K562 (cell line): ENCODE results near the gene CEP89. TPM values are rescaled to one million over a fixed set of nuclear protein-coding genes. Genes with fewer than 3 reads are reported as not detected.

Experiments used
- ATAC-seq: fragments of 200-7000 bp; cut with Tn5 transposase; 3 replicates; pipeline ENCODE4 v1.9.1; 2020; ENCODE audit warnings: moderate library complexity
- BruUV-seq: library from RNA; stranded (reverse); fragments of 400-500 nt; replicated peaks from 2 replicates; lab custom pipeline; 2021; lab: Mats Ljungman, UMichigan
- CTCF ChIA-PET: fragments of 300-600 bp; formaldehyde crosslinking; extraction: SDS; loops from one replicate; lab custom pipeline; 2021; ENCODE audit warnings: low intra/inter-chr PET ratio; lab: Yijun Ruan, JAX
- POLR2A ChIA-PET: fragments of 300-600, 350-650 bp; sonication (Branson Sonifier 250); formaldehyde crosslinking; extraction: SDS; loops from one replicate; lab custom pipeline; 2021; ENCODE audit warnings: antibody characterized with exemption, inconsistent platforms; lab: Yijun Ruan, JAX
- DNase-seq, 4 experiments: peaks; one replicate each; pipeline versions ENCODE4 v3.0.0 to v3.0.0-alpha.2; 2011 to 2018; ENCODE audit warnings: low spot score in 3 of 4, mixed read lengths in 3 of 4; ENCODE audit errors: extremely low read depth in 1 of 4
- FAIRE-seq: peaks from 2 replicates; lab custom pipeline; 2011; peaks lifted over from hg19 to GRCh38; lab: Jason Lieb, UNC
- H2AFZ ChIP-seq: 2 replicates; pipeline ENCODE4 v1.6.0; 2011; ENCODE audit warnings: low read depth, low read length, control low read depth, inconsistent platforms
- H3K27ac ChIP-seq: fragments of 200-600 bp; 3 replicates; pipeline ENCODE4 v1.8.0; 2011; ENCODE audit warnings: low read depth, mild to moderate bottlenecking, control low read depth, inconsistent platforms, low read length, moderate library complexity, mixed read lengths; ENCODE audit errors: extremely low read depth
- H3K27me3 ChIP-seq, 2 experiments: fragments of 300-600 bp in 1 of 2; 2 replicates in 1 of 2; 3 replicates in 1 of 2; pipeline versions ENCODE4 v1.6.0 to v1.8.0; 2011; ENCODE audit warnings: inconsistent platforms in 2 of 2, low read length in 2 of 2, mild to moderate bottlenecking in 1 of 2, mixed read lengths in 1 of 2, moderate library complexity in 1 of 2; ENCODE audit not compliant: control insufficient read depth in 2 of 2, insufficient read depth in 2 of 2
- H3K36me3 ChIP-seq: fragments of 300-600 bp; 3 replicates; pipeline ENCODE4 v1.8.0; 2011; ENCODE audit warnings: mild to moderate bottlenecking, low read length, inconsistent platforms; ENCODE audit not compliant: control insufficient read depth, insufficient read depth
- H3K4me1 ChIP-seq, 2 experiments: fragments of 200-600 bp in 1 of 2; replicated peaks in 1 of 2; 2 replicates in 1 of 2; 3 replicates in 1 of 2; pipeline versions ENCODE4 v1.5.1 to v1.8.0; 2011; ENCODE audit warnings: inconsistent platforms in 2 of 2, low read length in 2 of 2, mild to moderate bottlenecking in 1 of 2, mixed read lengths in 1 of 2, moderate library complexity in 1 of 2; ENCODE audit not compliant: control insufficient read depth in 2 of 2, insufficient read depth in 2 of 2
- H3K4me2 ChIP-seq: 2 replicates; pipeline ENCODE4 v1.6.1; 2011; ENCODE audit warnings: low read length, control low read depth, inconsistent platforms, mixed read lengths; ENCODE audit not compliant: insufficient read depth
- H3K4me3 ChIP-seq: fragments of 200-600 bp; sonication (generic), shearing (Covaris generic); 2 replicates; pipeline ENCODE4 v1.5.1; 2016; ENCODE audit warnings: control low read depth, inconsistent platforms
- H3K79me2 ChIP-seq: fragments of 200-600 bp; 3 replicates; pipeline ENCODE4 v1.8.0; 2011; ENCODE audit warnings: low read length, inconsistent platforms; ENCODE audit not compliant: control insufficient read depth, insufficient read depth
- H3K9ac ChIP-seq, 2 experiments: 2 replicates each; pipeline versions ENCODE4 v1.6.0 to v1.6.1; 2011; ENCODE audit warnings: low read depth in 2 of 2, low read length in 2 of 2, control low read depth in 1 of 2, inconsistent platforms in 1 of 2, mild to moderate bottlenecking in 1 of 2, mixed read lengths in 1 of 2; ENCODE audit not compliant: insufficient read depth in 1 of 2
- H3K9me1 ChIP-seq: one replicate; pipeline ENCODE4 v1.6.0; 2011; ENCODE audit warnings: inconsistent platforms, mild to moderate bottlenecking, low read length, moderate library complexity; ENCODE audit not compliant: control insufficient read depth, insufficient read depth
- H3K9me3 ChIP-seq: replicated peaks from 2 replicates; pipeline ENCODE4 v1.5.1; 2011; ENCODE audit warnings: low read depth, low read length, inconsistent platforms; ENCODE audit not compliant: control insufficient read depth, insufficient read depth
- H4K20me1 ChIP-seq: replicated peaks from 2 replicates; pipeline ENCODE4 v1.6.1; 2011; ENCODE audit warnings: low read length, inconsistent platforms, mixed read lengths; ENCODE audit not compliant: control insufficient read depth, insufficient read depth
- ASH1L ChIP-seq: fragments of 450-650 bp; IDR thresholded peaks from 2 replicates; pipeline ENCODE4 v1.6.1; 2018; ENCODE audit warnings: borderline replicate concordance, mild to moderate bottlenecking, low read depth; ENCODE audit not compliant: partially characterized antibody
- BCOR ChIP-seq: fragments of 450-650 bp; IDR thresholded peaks from 2 replicates; pipeline ENCODE4 v1.6.1; 2016
- ERF ChIP-seq: fragments of 450-650 bp; formaldehyde crosslinking; IDR thresholded peaks from 2 replicates; pipeline ENCODE4 v1.4.0; 2020; ENCODE audit warnings: mild to moderate bottlenecking, mixed read lengths
- ETS2 ChIP-seq: IDR thresholded peaks from 2 replicates; pipeline ENCODE4 v1.6.1; 2016; ENCODE audit warnings: borderline replicate concordance, missing genetic modification characterization, mild to moderate bottlenecking, moderate library complexity, missing compliant biosample characterization; ENCODE audit not compliant: poor library complexity, severe bottlenecking
- EWSR1 ChIP-seq: fragments of 450-650 bp; IDR thresholded peaks from 2 replicates; pipeline ENCODE4 v1.6.1; 2018; ENCODE audit warnings: borderline replicate concordance, mild to moderate bottlenecking, low read depth, moderate library complexity; ENCODE audit not compliant: partially characterized antibody
- GTF2E2 ChIP-seq: fragments of 200-800 bp; sonication (Bioruptor generic); IDR thresholded peaks from 2 replicates; pipeline ENCODE4 v1.6.1; 2016; ENCODE audit warnings: missing genetic modification characterization, missing compliant biosample characterization
- ILK ChIP-seq: fragments of 450-650 bp; IDR thresholded peaks from 2 replicates; pipeline ENCODE4 v1.6.1; 2016; ENCODE audit warnings: missing genetic modification characterization, low read depth, mild to moderate bottlenecking, missing compliant biosample characterization, moderate library complexity, borderline replicate concordance
- MCM5 ChIP-seq: fragments of 450-650 bp; IDR thresholded peaks from 2 replicates; pipeline ENCODE4 v1.6.1; 2016; ENCODE audit warnings: low read depth
- MEF2D ChIP-seq: conservative IDR thresholded peaks from 2 replicates; pipeline ENCODE4 v1.6.1; 2016; ENCODE audit warnings: low read depth, missing genetic modification characterization, missing compliant biosample characterization
- RFX5 ChIP-seq: IDR thresholded peaks from 2 replicates; pipeline ENCODE4 v1.6.1; 2011; ENCODE audit warnings: low read depth, mild to moderate bottlenecking, improper control_type of control experiment, low read length
- SP2 ChIP-seq: IDR thresholded peaks from 2 replicates; pipeline ENCODE4 v1.6.1; 2011; ENCODE audit warnings: mild to moderate bottlenecking, low read depth, low read length, moderate library complexity; ENCODE audit not compliant: poor library complexity, severe bottlenecking; ENCODE audit errors: extremely low read depth
- TAF1 ChIP-seq: IDR thresholded peaks from 2 replicates; pipeline ENCODE4 v1.6.1; 2011; ENCODE audit warnings: mild to moderate bottlenecking, low read length, moderate library complexity; ENCODE audit not compliant: insufficient read depth, control insufficient read depth, severe bottlenecking; ENCODE audit errors: extremely low read depth
- ZNF24 ChIP-seq: fragments of 450-650 bp; IDR thresholded peaks from 2 replicates; pipeline ENCODE4 v1.6.1; 2016
- ZNF253 ChIP-seq: fragments of 250-450 bp; sonication (Bioruptor Pico); conservative IDR thresholded peaks from 2 replicates; pipeline ENCODE4 v1.6.1; 2021; ENCODE audit warnings: mild to moderate bottlenecking
- WGBS: fragments of 100-300 bp; shearing (Covaris generic); methylation state at CpG from one replicate; pipeline ENCODE4 v1.1.6; 2016; ENCODE audit warnings: low coverage, mixed read lengths; ENCODE audit not compliant: insufficient coverage; ENCODE audit errors: missing lambda C conversion rate; 5-methylcytosine and 5-hydroxymethylcytosine counted together
- in situ Hi-C: fragments of 300-500 bp; cut with MboI; formaldehyde crosslinking; loops from 4 replicates; pipeline ENCODE4 v1.15.0; 2018; ENCODE audit warnings: inconsistent platforms, mixed read lengths
- intact Hi-C: fragments of 100-400 bp; cut with micrococcal nuclease; formaldehyde crosslinking; loops from 2 replicates; pipeline ENCODE4 v1.14.2; 2022
- polyA plus RNA-seq, 8 experiments: library from polyadenylated mRNA; depleted of rRNA in 4 of 8; stranded (reverse) in 5 of 8; unstranded in 3 of 8; fragments of >200 nt; fragmentation: Nextera tagmentation in 2 of 8; fragmentation: Illumina TruSeq in 1 of 8; extraction: Ambion mirVana in 2 of 8; extraction: Trizol in 1 of 8; gene quantifications; 2 replicates each; pipeline versions ENCODE4 v1.2.1 to v1.2.3, GENCODE V29; 2011 to 2014; ENCODE audit warnings: inconsistent platforms in 1 of 8, missing spikeins in 1 of 8
- total RNA-seq, 7 experiments: library from RNA; depleted of rRNA in 6 of 7; stranded (reverse); fragments of >200 nt in 6 of 7; fragmentation: Illumina TruSeq in 2 of 7; extraction: Trizol in 2 of 7; gene quantifications; 2 replicates each; pipeline versions ENCODE4 v1.2.1 to v1.2.3, GENCODE V29; 2011 to 2021; ENCODE audit warnings: low replicate concordance in 1 of 7
- TF ChIP-seq, protein P1 (sequence below): fragments of 250-450 bp; sonication (Bioruptor Pico); IDR thresholded peaks from 2 replicates; pipeline ENCODE4 v1.5.0; 2021
- TF ChIP-seq, protein P2 (sequence below): sonication (generic); formaldehyde crosslinking; IDR thresholded peaks from 2 replicates; pipeline ENCODE4 v1.8.0; 2023; ENCODE audit warnings: mild to moderate bottlenecking, missing genetic modification reagents
- TF ChIP-seq, protein P3 (sequence below), 2 experiments: fragments of 450-650 bp; conservative IDR thresholded peaks; 2 replicates each; pipeline ENCODE4 v1.6.1; 2017; ENCODE audit warnings: mild to moderate bottlenecking in 2 of 2, moderate library complexity in 2 of 2
- TF ChIP-seq, protein P4 (sequence below): fragments of 450-650 bp; IDR thresholded peaks from 2 replicates; pipeline ENCODE4 v1.6.1; 2016

Gene CEP89
- total and polyA plus RNA-seq, 9 of the 15 experiments (the other 6 are each of a cell fraction or from before 2014, with no cell fraction given) = 5.5 to 15.0 (median 7.2) TPM

DNA sequence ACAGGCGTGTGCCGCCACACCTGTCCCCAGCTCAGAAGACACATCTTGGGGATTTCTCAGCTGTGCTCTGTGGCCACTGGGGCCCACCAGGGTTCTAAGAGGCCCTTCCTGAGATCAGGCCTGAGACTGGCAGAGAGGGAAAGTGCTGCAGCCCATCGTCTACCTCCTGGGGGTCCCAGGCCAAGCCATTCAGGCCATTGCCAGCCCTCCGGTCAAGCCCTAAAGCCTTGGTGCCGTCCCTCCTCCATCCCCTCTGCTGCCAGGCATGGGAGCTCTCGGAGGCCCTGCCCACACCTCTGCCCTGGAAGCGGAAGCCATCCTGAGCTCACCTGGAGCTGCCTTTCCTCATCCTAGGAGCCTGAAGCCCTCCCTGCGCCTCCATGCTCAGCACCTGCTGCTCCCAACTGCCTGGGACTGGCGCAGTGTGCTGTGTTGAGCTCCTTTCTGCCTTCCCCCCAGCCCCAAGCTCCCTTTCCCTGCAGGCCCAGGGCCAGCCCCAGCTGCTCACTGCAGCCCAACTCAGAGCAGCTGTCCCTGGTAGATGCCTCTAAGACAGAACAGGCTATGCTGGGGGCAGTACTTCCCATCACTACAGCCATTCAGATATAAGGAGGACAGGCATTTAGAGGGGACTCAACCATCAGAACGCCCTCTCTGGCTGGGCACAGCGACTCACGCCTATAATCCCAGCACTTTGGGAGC is 105.0 kb downstream of the CEP89 start:
- no peaks in the 10 kb centered on the region for H3K9me1 ChIP-seq
- H4K20me1 ChIP-seq = 0 out of 2 replicates have a peak, but pooled peaks cover 10% of the 10 kb centered on the region
- peaks cover 0 to 16% of the 10 kb centered on the region in 2 experiments; a peak in 1 of 5 replicates for H3K4me1 ChIP-seq
- ChIA-PET CTCF (no interaction called here), POLR2A (interaction anchor here (1.0 kb wide), 1 partner anchor 10 kb away, joined by 3 read pairs; no protein-coding TSS in a partner anchor)
- no peaks in the 10 kb centered on the region for H3K79me2 ChIP-seq
- no peak overlapping the region for H2AFZ ChIP-seq
- H3K4me2 ChIP-seq = no peak overlapping the region
- WGBS = 9% methylated on average over 12 of the region's 12 CpGs
- H3K9ac ChIP-seq = 0 out of 4 replicates have a peak overlapping the region, but pooled peaks of 1 of the 2 experiments have one; percentile 26
- H3K27ac ChIP-seq = no peak overlapping the region
- intact Hi-C loops = no loop called here
- in situ Hi-C loops = no loop called here
- DNase-seq = no peak
- H3K27me3 ChIP-seq = peaks cover 25 to 58% of the 10 kb centered on the region in 2 experiments
- ATAC-seq = peak; percentile 17; the same call in 2 of the 3 replicates
- H3K36me3 ChIP-seq = no peaks in the 10 kb centered on the region
- no peaks in the 10 kb centered on the region for H3K9me3 ChIP-seq
- no TSS peak for BruUV-seq
- no peak for FAIRE-seq
- no peak overlapping the region for H3K4me3 ChIP-seq
- TF ChIP-seq ILK (tag) (no peak), TAF1 (no peak), RFX5 (no peak), SP2 (no peak), MEF2D (tag) (no peak), ZNF24 (no peak), ZNF253 (no peak), ASH1L (no peak), BCOR (no peak), EWSR1 (no peak), ERF (CRISPR knock-in tag) (no peak), MCM5 (no peak), ETS2 (tag) (no peak), GTF2E2 (tag) (no peak)
- TF ChIP-seq, protein P1, sequence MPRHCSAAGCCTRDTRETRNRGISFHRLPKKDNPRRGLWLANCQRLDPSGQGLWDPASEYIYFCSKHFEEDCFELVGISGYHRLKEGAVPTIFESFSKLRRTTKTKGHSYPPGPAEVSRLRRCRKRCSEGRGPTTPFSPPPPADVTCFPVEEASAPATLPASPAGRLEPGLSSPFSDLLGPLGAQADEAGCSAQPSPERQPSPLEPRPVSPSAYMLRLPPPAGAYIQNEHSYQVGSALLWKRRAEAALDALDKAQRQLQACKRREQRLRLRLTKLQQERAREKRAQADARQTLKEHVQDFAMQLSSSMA (CRISPR knock-in tag) = no peak
- TF ChIP-seq, protein P2, sequence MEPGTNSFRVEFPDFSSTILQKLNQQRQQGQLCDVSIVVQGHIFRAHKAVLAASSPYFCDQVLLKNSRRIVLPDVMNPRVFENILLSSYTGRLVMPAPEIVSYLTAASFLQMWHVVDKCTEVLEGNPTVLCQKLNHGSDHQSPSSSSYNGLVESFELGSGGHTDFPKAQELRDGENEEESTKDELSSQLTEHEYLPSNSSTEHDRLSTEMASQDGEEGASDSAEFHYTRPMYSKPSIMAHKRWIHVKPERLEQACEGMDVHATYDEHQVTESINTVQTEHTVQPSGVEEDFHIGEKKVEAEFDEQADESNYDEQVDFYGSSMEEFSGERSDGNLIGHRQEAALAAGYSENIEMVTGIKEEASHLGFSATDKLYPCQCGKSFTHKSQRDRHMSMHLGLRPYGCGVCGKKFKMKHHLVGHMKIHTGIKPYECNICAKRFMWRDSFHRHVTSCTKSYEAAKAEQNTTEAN (CRISPR knock-in tag) = no peak
- TF ChIP-seq, protein P3, sequence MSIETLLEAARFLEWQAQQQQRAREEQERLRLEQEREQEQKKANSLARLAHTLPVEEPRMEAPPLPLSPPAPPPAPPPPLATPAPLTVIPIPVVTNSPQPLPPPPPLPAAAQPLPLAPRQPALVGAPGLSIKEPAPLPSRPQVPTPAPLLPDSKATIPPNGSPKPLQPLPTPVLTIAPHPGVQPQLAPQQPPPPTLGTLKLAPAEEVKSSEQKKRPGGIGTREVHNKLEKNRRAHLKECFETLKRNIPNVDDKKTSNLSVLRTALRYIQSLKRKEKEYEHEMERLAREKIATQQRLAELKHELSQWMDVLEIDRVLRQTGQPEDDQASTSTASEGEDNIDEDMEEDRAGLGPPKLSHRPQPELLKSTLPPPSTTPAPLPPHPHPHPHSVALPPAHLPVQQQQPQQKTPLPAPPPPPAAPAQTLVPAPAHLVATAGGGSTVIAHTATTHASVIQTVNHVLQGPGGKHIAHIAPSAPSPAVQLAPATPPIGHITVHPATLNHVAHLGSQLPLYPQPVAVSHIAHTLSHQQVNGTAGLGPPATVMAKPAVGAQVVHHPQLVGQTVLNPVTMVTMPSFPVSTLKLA (conservative IDR thresholded peaks at IDR 0.05) = no peak
- TF ChIP-seq, protein P4, sequence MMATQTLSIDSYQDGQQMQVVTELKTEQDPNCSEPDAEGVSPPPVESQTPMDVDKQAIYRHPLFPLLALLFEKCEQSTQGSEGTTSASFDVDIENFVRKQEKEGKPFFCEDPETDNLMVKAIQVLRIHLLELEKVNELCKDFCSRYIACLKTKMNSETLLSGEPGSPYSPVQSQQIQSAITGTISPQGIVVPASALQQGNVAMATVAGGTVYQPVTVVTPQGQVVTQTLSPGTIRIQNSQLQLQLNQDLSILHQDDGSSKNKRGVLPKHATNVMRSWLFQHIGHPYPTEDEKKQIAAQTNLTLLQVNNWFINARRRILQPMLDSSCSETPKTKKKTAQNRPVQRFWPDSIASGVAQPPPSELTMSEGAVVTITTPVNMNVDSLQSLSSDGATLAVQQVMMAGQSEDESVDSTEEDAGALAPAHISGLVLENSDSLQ = no peak
